T-helper 2 cell treated with Interferon-gamma antibody and Interleukin-4, amounts not matched to agents 5 μg/mL and 100 μg/mL, for 36 hours (primary cell): ENCODE measurements around the gene PROCA1.

Source experiments
- DNase-seq: peaks from one replicate; pipeline ENCODE4 v3.0.0; 2021; ENCODE audit warnings: low spot score
- H3K27ac Mint-ChIP-seq: one replicate; pipeline ENCODE4 v1.8.0; 2021; ENCODE audit warnings: mild to moderate bottlenecking, mixed read lengths
- H3K27me3 Mint-ChIP-seq: one replicate; pipeline ENCODE4 v1.8.0; 2021; ENCODE audit warnings: low read depth, mixed read lengths
- H3K36me3 Mint-ChIP-seq: one replicate; pipeline ENCODE4 v1.8.0; 2021; ENCODE audit warnings: low read depth, mixed read lengths
- H3K4me1 Mint-ChIP-seq: one replicate; pipeline ENCODE4 v1.8.0; 2021; ENCODE audit warnings: low read depth, mixed read lengths
- H3K4me3 Mint-ChIP-seq: one replicate; pipeline ENCODE4 v1.8.0; 2022; ENCODE audit warnings: mild to moderate bottlenecking, moderate library complexity, mixed read lengths
- H3K9me3 Mint-ChIP-seq: one replicate; pipeline ENCODE4 v1.8.0; 2021; ENCODE audit warnings: mixed read lengths

The PROCA1 gene

DNA sequence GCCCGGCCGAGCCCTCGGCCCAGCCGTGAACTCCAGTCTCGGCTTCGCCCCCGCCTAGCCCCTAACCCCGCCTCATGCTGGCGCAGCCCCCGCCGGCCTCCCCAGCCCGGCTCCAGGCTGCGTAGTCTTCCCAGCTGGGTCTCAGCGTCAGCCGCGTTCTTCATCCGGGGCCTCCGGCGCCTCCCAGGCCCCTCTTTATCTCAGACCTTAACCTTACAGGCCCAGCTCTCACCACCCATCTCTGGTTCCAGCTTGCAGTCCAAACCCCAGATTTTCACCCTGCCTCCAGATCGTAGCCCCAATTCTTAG lies at the start of gene PROCA1:
Gene PROCA1, minus strand, starts transcription at position 166 of the 309 bp plus-strand sequence. CDS start 228 bp downstream, outside the sequence.
- H3K4me3 Mint-ChIP-seq: peak within 1 kb of the TSS; percentile 82
- peaks cover 14% of the 10 kb centered on the region for H3K4me1 Mint-ChIP-seq
- no peak for DNase-seq
- peak within 1 kb of the TSS; percentile 93 for H3K27ac Mint-ChIP-seq
- no peaks in the 10 kb centered on the region for H3K9me3 Mint-ChIP-seq
- peaks cover 18% of the 10 kb centered on the region for H3K27me3 Mint-ChIP-seq
- H3K36me3 Mint-ChIP-seq: peaks cover 6% of the 10 kb centered on the region

GRCh38 chr17:28760601-28761562 lies 49.2 kb upstream of the PROCA1 start:
- peaks cover 6% of the 10 kb centered on the region for H3K4me1 Mint-ChIP-seq
- H3K9me3 Mint-ChIP-seq: no peaks in the 10 kb centered on the region
- no peak for DNase-seq
- H3K27me3 Mint-ChIP-seq: no peaks in the 10 kb centered on the region
- H3K4me3 Mint-ChIP-seq: no peak overlapping the region
- peaks cover 21% of the 10 kb centered on the region for H3K36me3 Mint-ChIP-seq
- no peak overlapping the region for H3K27ac Mint-ChIP-seq

DNA sequence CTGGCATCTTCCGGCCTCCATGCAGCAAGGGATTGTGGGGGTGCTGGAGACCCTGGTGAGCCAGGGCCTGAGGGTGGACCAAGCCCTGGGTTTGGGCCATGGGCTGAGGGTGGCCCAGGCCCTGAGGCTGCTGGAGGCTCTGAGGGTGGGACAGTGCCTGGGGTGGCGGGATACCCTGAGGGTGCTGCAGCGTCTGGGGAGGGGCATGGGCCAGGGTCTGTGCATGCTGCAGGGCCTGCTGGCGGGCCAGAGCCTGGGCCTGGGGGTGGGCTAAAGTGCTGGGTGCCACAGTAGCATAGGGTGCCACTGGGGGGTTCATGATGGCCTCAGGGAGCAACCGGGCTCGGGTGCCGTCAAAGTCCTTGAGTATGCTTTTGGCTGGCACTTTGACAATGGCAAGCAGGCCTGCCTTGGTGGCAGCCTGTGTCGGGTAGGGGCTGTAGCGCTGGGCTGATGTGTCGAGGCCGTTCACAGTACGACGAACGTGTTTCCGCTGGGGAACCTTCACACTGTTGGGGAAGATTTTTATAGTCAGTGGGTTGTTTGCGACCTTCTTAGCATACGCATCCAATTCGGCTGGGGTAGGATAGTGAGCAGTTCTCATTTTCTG lies 47.7 kb upstream of the PROCA1 start:
- Mint-ChIP-seq H3K9me3 (no peaks in the 10 kb centered on the region), H3K4me1 (peaks cover 6% of the 10 kb centered on the region), H3K27ac (no peak overlapping the region), H3K36me3 (peaks cover 21% of the 10 kb centered on the region), H3K4me3 (no peak overlapping the region), H3K27me3 (no peaks in the 10 kb centered on the region)
- DNase-seq: no peak

DNA sequence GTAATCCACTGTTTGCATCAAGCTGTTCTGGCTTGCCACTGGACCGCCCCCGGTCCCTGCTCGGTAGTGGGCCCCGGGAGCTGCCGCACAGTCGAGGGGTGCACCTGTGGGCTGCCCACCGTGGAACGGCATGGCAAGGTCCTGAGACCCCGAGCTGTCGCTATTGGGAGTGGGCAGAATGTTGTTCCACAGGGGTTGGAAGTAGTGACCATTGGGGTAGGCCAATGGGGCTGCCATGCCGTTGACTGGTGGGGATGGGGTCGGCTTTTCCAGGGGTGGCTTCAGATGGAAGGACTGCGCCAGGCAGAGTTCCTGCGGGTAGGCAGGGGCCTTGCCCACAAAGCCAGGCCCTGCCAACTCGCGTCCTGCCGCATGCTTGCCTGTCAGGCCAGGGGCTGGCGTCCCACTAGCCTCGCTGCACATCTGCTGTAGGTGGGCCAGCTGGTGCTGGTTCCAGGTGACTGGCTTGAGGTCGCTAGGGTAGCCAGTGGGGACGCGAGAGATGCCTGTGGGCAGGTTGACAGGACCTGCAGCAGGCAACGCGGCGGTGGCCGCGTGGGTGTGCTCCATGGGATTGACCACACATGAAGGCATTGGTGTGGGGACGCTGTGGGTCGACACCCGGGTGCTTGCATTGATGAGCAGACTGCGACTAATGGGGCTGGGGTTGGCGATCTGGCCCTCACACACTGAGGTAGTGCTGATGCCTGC lies 46.9 kb upstream of the PROCA1 start:
- Mint-ChIP-seq H3K27me3 (no peaks in the 10 kb centered on the region), H3K27ac (no peak overlapping the region), H3K9me3 (no peaks in the 10 kb centered on the region), H3K4me1 (peaks cover 4% of the 10 kb centered on the region), H3K36me3 (peaks cover 18% of the 10 kb centered on the region), H3K4me3 (no peak overlapping the region)
- DNase-seq: no peak

- H3K27ac Mint-ChIP-seq: no peak overlapping the region
- H3K36me3 Mint-ChIP-seq: peaks cover 14% of the 10 kb centered on the region
- no peak overlapping the region for H3K4me3 Mint-ChIP-seq
- H3K4me1 Mint-ChIP-seq: no peaks in the 10 kb centered on the region
- no peak for DNase-seq
- H3K9me3 Mint-ChIP-seq: no peaks in the 10 kb centered on the region
- no peaks in the 10 kb centered on the region for H3K27me3 Mint-ChIP-seq
Measured at GRCh38 chr17:28756049-28756804, 44.5 kb upstream of the PROCA1 start.

- no peak for DNase-seq
- no peaks in the 10 kb centered on the region for H3K4me1 Mint-ChIP-seq
- H3K27me3 Mint-ChIP-seq: no peaks in the 10 kb centered on the region
- H3K4me3 Mint-ChIP-seq: no peak overlapping the region
- peaks cover 14% of the 10 kb centered on the region for H3K36me3 Mint-ChIP-seq
- H3K27ac Mint-ChIP-seq: no peak overlapping the region
- H3K9me3 Mint-ChIP-seq: no peaks in the 10 kb centered on the region
Measured at GRCh38 chr17:28755486-28755885, 43.8 kb upstream of the PROCA1 start.

- Mint-ChIP-seq H3K36me3 (peaks cover 13% of the 10 kb centered on the region), H3K27ac (no peak overlapping the region), H3K4me3 (no peak overlapping the region), H3K9me3 (no peaks in the 10 kb centered on the region), H3K27me3 (no peaks in the 10 kb centered on the region), H3K4me1 (peaks cover 2% of the 10 kb centered on the region)
- DNase-seq: no peak
Measured at GRCh38 chr17:28751600-28752366, 40.1 kb upstream of the PROCA1 start.

GRCh38 chr17:28750178-28751047 lies 38.7 kb upstream of the PROCA1 start:
- Mint-ChIP-seq H3K36me3 (peaks cover 13% of the 10 kb centered on the region), H3K4me3 (no peak overlapping the region), H3K27ac (no peak overlapping the region), H3K4me1 (peaks cover 8% of the 10 kb centered on the region), H3K27me3 (no peaks in the 10 kb centered on the region), H3K9me3 (no peaks in the 10 kb centered on the region)
- DNase-seq: peak; percentile 85

GRCh38 chr17:28749516-28750177 lies 38.0 kb upstream of the PROCA1 start:
- no peak for DNase-seq
- peaks cover 13% of the 10 kb centered on the region for H3K36me3 Mint-ChIP-seq
- no peaks in the 10 kb centered on the region for H3K27me3 Mint-ChIP-seq
- H3K9me3 Mint-ChIP-seq: no peaks in the 10 kb centered on the region
- no peak overlapping the region for H3K27ac Mint-ChIP-seq
- H3K4me1 Mint-ChIP-seq: peaks cover 10% of the 10 kb centered on the region
- H3K4me3 Mint-ChIP-seq: no peak overlapping the region

GRCh38 chr17:28748852-28749515 lies 37.3 kb upstream of the PROCA1 start:
- Mint-ChIP-seq H3K36me3 (peaks cover 13% of the 10 kb centered on the region), H3K27ac (peak overlapping the region; percentile 31), H3K9me3 (no peaks in the 10 kb centered on the region), H3K27me3 (no peaks in the 10 kb centered on the region), H3K4me1 (peaks cover 10% of the 10 kb centered on the region), H3K4me3 (no peak overlapping the region)
- no peak for DNase-seq

DNA sequence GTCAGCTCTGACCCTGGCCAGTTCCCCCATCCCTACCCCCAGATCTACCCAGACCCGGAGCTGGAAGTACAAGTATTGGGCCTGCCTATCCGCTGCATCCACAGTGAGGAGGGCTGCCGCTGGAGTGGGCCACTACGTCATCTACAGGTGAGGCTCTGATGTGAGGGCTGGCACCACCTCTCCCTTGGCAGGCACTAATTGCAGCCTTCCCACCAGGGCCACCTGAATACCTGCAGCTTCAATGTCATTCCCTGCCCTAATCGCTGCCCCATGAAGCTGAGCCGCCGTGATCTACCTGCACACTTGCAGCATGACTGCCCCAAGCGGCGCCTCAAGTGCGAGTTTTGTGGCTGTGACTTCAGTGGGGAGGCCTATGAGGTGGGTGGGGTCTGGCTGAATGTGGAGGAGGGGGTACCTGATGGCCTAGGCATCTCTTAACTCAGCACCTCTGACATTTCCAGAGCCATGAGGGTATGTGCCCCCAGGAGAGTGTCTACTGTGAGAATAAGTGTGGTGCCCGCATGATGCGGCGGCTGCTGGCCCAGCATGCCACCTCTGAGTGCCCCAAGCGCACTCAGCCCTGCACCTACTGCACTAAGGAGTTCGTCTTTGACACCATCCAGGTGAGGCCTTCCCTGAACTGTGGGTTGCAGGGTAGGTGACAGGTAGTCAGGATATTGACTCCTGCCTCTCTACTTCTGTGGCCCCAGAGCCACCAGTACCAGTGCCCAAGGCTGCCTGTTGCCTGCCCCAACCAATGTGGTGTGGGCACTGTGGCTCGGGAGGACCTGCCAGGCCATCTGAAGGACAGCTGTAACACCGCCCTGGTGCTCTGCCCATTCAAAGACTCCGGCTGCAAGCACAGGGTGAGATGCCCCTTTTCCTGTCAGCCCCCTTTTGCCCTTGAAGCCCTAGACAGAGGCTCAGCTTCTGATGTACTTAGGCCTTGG lies 36.4 kb upstream of the PROCA1 start:
- DNase-seq: no peak
- no peak overlapping the region for H3K27ac Mint-ChIP-seq
- H3K9me3 Mint-ChIP-seq: no peaks in the 10 kb centered on the region
- peaks cover 12% of the 10 kb centered on the region for H3K4me1 Mint-ChIP-seq
- H3K27me3 Mint-ChIP-seq: no peaks in the 10 kb centered on the region
- no peak overlapping the region for H3K4me3 Mint-ChIP-seq
- peaks cover 13% of the 10 kb centered on the region for H3K36me3 Mint-ChIP-seq
